ENCODE data around the gene PLEKHH2. TPM values are rescaled to one million over a fixed set of nuclear protein-coding genes. Genes with fewer than 3 reads are reported as not detected.

Gene PLEKHH2
- polyA plus RNA-seq, 1 of the 3 experiments (the other 2 are of a cell fraction) = 1.9 TPM

- ChIA-PET CTCF (interaction anchor here (1.5 kb wide), 1 partner anchor 147 kb away, joined by 3 read pairs; no protein-coding TSS in a partner anchor), POLR2A (no interaction called here)
- Histone ChIP-seq H3K79me2 (ENCODE audit: insufficient read depth) (no peaks in the 10 kb centered on the region), H3K27me3 (ENCODE audit: insufficient read depth) (no peaks in the 10 kb centered on the region), H3K9ac (no peak overlapping the region), H3F3A (replicated peaks; ENCODE audit: insufficient read depth) (no peaks in the 10 kb centered on the region), H3K27ac (ENCODE audit: low read depth in 2 of 2, low read length in 1 of 2) (no peak overlapping the region), H3K4me3 (ENCODE audit: low read depth in 2 of 2, low read length in 1 of 2) (no peak overlapping the region), H3K4me2 (no peak overlapping the region), H3K36me3 (replicated peaks in 1 of 2; ENCODE audit: control insufficient read depth in 1 of 2, insufficient read depth in 2 of 2, low read length in 1 of 2) (no peaks in the 10 kb centered on the region), H3K9me2 (no peaks in the 10 kb centered on the region), H4K20me1 (ENCODE audit: insufficient read depth) (no peaks in the 10 kb centered on the region), H3K4me1 (ENCODE audit: control insufficient read depth in 1 of 2, insufficient read depth in 2 of 2, low read depth in 1 of 2, low read length in 1 of 2) (no peaks in the 10 kb centered on the region; a peak in 1 of 4 replicates), H3K9me3 (no peaks in the 10 kb centered on the region), H2AFZ (ENCODE audit: low read depth) (no peak overlapping the region)
- no peak for DNase-seq
- 100% methylated on average over 1 of the region's 1 CpG for WGBS (ENCODE audit: low lambda C conversion rate)
- TF ChIP-seq JUND (IDR thresholded peaks at IDR 0.05) = no peak
- no peak for TF ChIP-seq NFIC (IDR thresholded peaks at IDR 0.05; ENCODE audit: borderline replicate concordance)
- TF ChIP-seq USF1 (IDR thresholded peaks at IDR 0.05; ENCODE audit: borderline replicate concordance, low read depth) = no peak
- no peak for TF ChIP-seq RCOR1 (IDR thresholded peaks at IDR 0.05; ENCODE audit: low read length)
- TF ChIP-seq CHD2 (IDR thresholded peaks at IDR 0.05; ENCODE audit: low read length, partially characterized antibody) = no peak
- no peak for TF ChIP-seq MEF2A (IDR thresholded peaks at IDR 0.05; ENCODE audit: borderline replicate concordance, low read depth)
- TF ChIP-seq, protein P1, sequence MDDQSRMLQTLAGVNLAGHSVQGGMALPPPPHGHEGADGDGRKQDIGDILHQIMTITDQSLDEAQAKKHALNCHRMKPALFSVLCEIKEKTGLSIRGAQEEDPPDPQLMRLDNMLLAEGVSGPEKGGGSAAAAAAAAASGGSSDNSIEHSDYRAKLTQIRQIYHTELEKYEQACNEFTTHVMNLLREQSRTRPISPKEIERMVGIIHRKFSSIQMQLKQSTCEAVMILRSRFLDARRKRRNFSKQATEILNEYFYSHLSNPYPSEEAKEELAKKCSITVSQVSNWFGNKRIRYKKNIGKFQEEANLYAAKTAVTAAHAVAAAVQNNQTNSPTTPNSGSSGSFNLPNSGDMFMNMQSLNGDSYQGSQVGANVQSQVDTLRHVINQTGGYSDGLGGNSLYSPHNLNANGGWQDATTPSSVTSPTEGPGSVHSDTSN (IDR thresholded peaks at IDR 0.05) = no peak
- TF ChIP-seq FOXJ3 (CRISPR knock-in tag; IDR thresholded peaks at IDR 0.05) = no peak
- no peak for TF ChIP-seq POLR2AphosphoS5 (IDR thresholded peaks at IDR 0.05; ENCODE audit: low read depth, low read length)
- TF ChIP-seq, protein P2, sequence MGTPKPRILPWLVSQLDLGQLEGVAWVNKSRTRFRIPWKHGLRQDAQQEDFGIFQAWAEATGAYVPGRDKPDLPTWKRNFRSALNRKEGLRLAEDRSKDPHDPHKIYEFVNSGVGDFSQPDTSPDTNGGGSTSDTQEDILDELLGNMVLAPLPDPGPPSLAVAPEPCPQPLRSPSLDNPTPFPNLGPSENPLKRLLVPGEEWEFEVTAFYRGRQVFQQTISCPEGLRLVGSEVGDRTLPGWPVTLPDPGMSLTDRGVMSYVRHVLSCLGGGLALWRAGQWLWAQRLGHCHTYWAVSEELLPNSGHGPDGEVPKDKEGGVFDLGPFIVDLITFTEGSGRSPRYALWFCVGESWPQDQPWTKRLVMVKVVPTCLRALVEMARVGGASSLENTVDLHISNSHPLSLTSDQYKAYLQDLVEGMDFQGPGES (IDR thresholded peaks at IDR 0.05; ENCODE audit: low read depth, low read length) = no peak
Observed at GRCh38 chr2:43731211-43731610, 94.2 kb downstream of the PLEKHH2 start.

DNA sequence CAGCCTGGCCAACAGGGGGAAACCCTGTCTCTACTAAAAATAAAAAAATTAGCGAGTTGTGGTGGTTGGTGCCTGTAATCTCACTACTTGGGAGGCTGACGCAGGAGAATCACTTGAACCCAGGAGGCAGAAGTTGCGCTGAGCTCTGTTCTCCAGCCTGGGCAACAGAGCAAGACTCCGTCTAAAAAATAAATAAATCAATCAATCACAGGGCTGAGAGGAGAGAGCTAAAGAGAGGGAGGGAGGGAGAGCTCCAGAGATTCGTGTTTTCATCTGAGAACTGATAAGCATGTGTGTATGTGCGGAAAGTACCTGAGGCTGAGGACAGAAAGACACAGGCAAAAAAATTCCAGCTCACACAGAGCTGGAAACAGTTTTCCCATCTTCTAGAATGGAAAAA, 99.6 kb downstream of the PLEKHH2 start:
- no peak overlapping the region for H2AFZ ChIP-seq (ENCODE audit: low read depth)
- peak; percentile 8; the same call in 1 of the 2 replicates for TF ChIP-seq CTCF (IDR thresholded peaks at IDR 0.05)
- TF ChIP-seq REST (IDR thresholded peaks at IDR 0.05; ENCODE audit: low read depth, low read length) = no peak
- H3K27me3 ChIP-seq (ENCODE audit: insufficient read depth) = no peaks in the 10 kb centered on the region
- ChIA-PET POLR2A (no interaction called here), CTCF (no interaction called here)
- no peaks in the 10 kb centered on the region for H3K79me2 ChIP-seq (ENCODE audit: insufficient read depth)
- WGBS (ENCODE audit: low lambda C conversion rate) = 89% methylated on average over 6 of the region's 6 CpGs
- no peak overlapping the region for H3K4me2 ChIP-seq
- no peaks in the 10 kb centered on the region for H4K20me1 ChIP-seq (ENCODE audit: insufficient read depth)
- peak overlapping the region in 1 of 2 experiments; percentile 63; a peak in 2 of 4 replicates for H3K27ac ChIP-seq (ENCODE audit: low read depth in 2 of 2, low read length in 1 of 2)
- no peak overlapping the region for H3K4me3 ChIP-seq (ENCODE audit: low read depth in 2 of 2, low read length in 1 of 2)
- peaks cover 5% of the 10 kb centered on the region for H3F3A ChIP-seq (replicated peaks; ENCODE audit: insufficient read depth)
- H3K9me2 ChIP-seq = no peaks in the 10 kb centered on the region
- H3K9me3 ChIP-seq = no peaks in the 10 kb centered on the region
- DNase-seq = no peak
- no peak overlapping the region for H3K9ac ChIP-seq
- peaks cover 0 to 9% of the 10 kb centered on the region in 2 experiments; a peak in 3 of 4 replicates for H3K4me1 ChIP-seq (ENCODE audit: control insufficient read depth in 1 of 2, insufficient read depth in 2 of 2, low read depth in 1 of 2, low read length in 1 of 2)
- H3K36me3 ChIP-seq (replicated peaks in 1 of 2; ENCODE audit: control insufficient read depth in 1 of 2, insufficient read depth in 2 of 2, low read length in 1 of 2) = no peaks in the 10 kb centered on the region
